Ovary (tissue), 9 donors: ENCODE results near the gene TMEM158. TPM values are rescaled to one million over a fixed set of nuclear protein-coding genes. Genes with fewer than 3 reads are reported as not detected.
A peak's percentile ranks its signal among the peaks of the same experiment; 100 is the strongest.

Source experiments
- DNase-seq, 5 donors: peaks; one replicate each; pipeline ENCODE4 v3.0.0-alpha.2; 2019 to 2020
- H3K27ac ChIP-seq, 2 donors: fragments of 200-600 bp; one replicate each; pipeline versions ENCODE4 v1.5.1 to v1.8.0; 2019 to 2022
- H3K27me3 ChIP-seq: fragments of 200-600 bp; one replicate; pipeline ENCODE4 v1.8.0; 2022
- H3K36me3 ChIP-seq: fragments of 200-600 bp; sonication (generic); one replicate; pipeline ENCODE4 v1.5.1; 2019
- H3K4me1 ChIP-seq: one replicate; pipeline ENCODE4 v1.8.1; 2013; ENCODE audit warnings: mild to moderate bottlenecking, moderate library complexity; ENCODE audit not compliant: insufficient read depth
- H3K4me3 ChIP-seq: fragments of 200-600 bp; sonication (generic); one replicate; pipeline ENCODE4 v1.5.1; 2017
- H3K9me3 ChIP-seq, 2 donors: fragments of 200-600 bp in 1 of 2; sonication (generic) in 1 of 2; one replicate each; pipeline versions ENCODE4 v1.5.1 to v1.8.1; 2013 to 2019; ENCODE audit warnings: mild to moderate bottlenecking in 1 of 2, moderate library complexity in 1 of 2
- CTCF ChIP-seq, 3 donors: fragments of 450-650 bp in 2 of 3; fragments of 200-600 bp in 1 of 3; IDR thresholded peaks; one replicate each; pipeline versions ENCODE4 v1.5.1 to v1.8.0; 2016 to 2022; ENCODE audit warnings: antibody characterized with exemption in 3 of 3, mild to moderate bottlenecking in 1 of 3
- EP300 ChIP-seq: sonication (generic); formaldehyde crosslinking; IDR thresholded peaks from one replicate; pipeline ENCODE4 v1.6.1; 2017; ENCODE audit warnings: antibody characterized with exemption
- POLR2A ChIP-seq: fragments of 450-650 bp; IDR thresholded peaks from one replicate; pipeline ENCODE4 v1.6.1; 2017; ENCODE audit warnings: antibody characterized with exemption, mild to moderate bottlenecking, moderate library complexity
- WGBS, 3 donors: extraction: QIAGEN DNeasy Blood & Tissue Kit in 1 of 3; methylation state at CpG; one replicate each; pipeline versions ENCODE4 v1.1.5 to v1.1.7; 2013 to 2017; 5-methylcytosine and 5-hydroxymethylcytosine counted together
- intact Hi-C, 4 donors: fragments of 100-400 bp; cut with DNase I; formaldehyde crosslinking; loops; one replicate each; pipeline versions ENCODE4 v1.11.0 to v1.15.1; 2022 to 2023
- polyA plus RNA-seq, 2 donors: library from polyadenylated mRNA; stranded (reverse); fragments of 200-250 nt in 1 of 2; fragments of 350-450 nt in 1 of 2; fragmentation: Illumina TruSeq in 1 of 2; extraction: RNeasy Lipid Tissue Mini Kit (QIAGEN cat#74804) in 1 of 2; gene quantifications; one replicate each; pipeline ENCODE4 v1.2.3, GENCODE V29; 2013 to 2014
- total RNA-seq, 7 donors: library from RNA; depleted of rRNA in 2 of 7; stranded (reverse); fragments of >200 nt in 2 of 7; fragmentation: NEBNext Ultra II Directional in 3 of 7; extraction: Animal tissue kit (Norgen Biotek cat#: 25700) in 3 of 7; gene quantifications; one replicate each; pipeline versions ENCODE4 v1.1.0 to v1.2.4, GENCODE V29; 2016 to 2023
- donor health status: DM: no; HTN: no; CAD: no; lungs with moderate emphysema.
- donor health status: DM: no; HTN: no; CAD: no.
- donor health status: Bipolar disorder and iron deficiency.
- donor health status: DM: yes; HTN: yes; CAD: no.
- donor health status: DM: no; HTN: no; CAD: no.
- donor health status: DM: yes; HTN: yes; CAD: no.

TMEM158 gene
- total and polyA plus RNA-seq, 9 donors = 0.98 to 5.7 (median 2.6) TPM; not detected in 1

GRCh38 chr3:45183872-45184262 lies 42.2 kb downstream of the TMEM158 start:
- Histone ChIP-seq H3K4me1 (no peaks in the 10 kb centered on the region), H3K27me3 (no peaks in the 10 kb centered on the region), H3K9me3 (no peaks in the 10 kb centered on the region), H3K27ac (no peak overlapping the region), H3K4me3 (no peak overlapping the region), H3K36me3 (no peaks in the 10 kb centered on the region)
- TF ChIP-seq CTCF (IDR thresholded peaks at IDR 0.05) (no peak), EP300 (no peak), POLR2A (no peak)
- DNase-seq = no peak
- 77 to 87% (median 87%) methylated on average over 7 of the region's 7 CpGs for WGBS, 3 donors
- intact Hi-C loops = no loop called here

GRCh38 chr3:45182915-45183871 lies 42.9 kb downstream of the TMEM158 start:
- DNase-seq = peak in 2 of 5 donors; percentile 16 to 40

GRCh38 chr3:45181496-45181895 lies 44.6 kb downstream of the TMEM158 start:
- Histone ChIP-seq H3K36me3 (no peaks in the 10 kb centered on the region), H3K4me3 (no peak overlapping the region), H3K27ac (no peak overlapping the region), H3K27me3 (no peaks in the 10 kb centered on the region), H3K4me1 (no peaks in the 10 kb centered on the region), H3K9me3 (no peaks in the 10 kb centered on the region)
- no peak for DNase-seq
- 58 to 82% (median 81%) methylated on average over 5 of the region's 5 CpGs for WGBS, 3 donors
- intact Hi-C loops = no loop called here
- no peak for TF ChIP-seq EP300
- no peak for TF ChIP-seq CTCF (IDR thresholded peaks at IDR 0.05)
- no peak for TF ChIP-seq POLR2A

More at GRCh38 chr3:45182915-45183871, 42.9 kb downstream of the TMEM158 start:
- Histone ChIP-seq H3K9me3 (no peaks in the 10 kb centered on the region), H3K36me3 (no peaks in the 10 kb centered on the region), H3K27ac (no peak overlapping the region), H3K27me3 (no peaks in the 10 kb centered on the region), H3K4me3 (no peak overlapping the region), H3K4me1 (no peaks in the 10 kb centered on the region)
- intact Hi-C loops = no loop called here
- WGBS, 3 donors = 11 to 27% (median 18%) methylated on average over 7 of the region's 7 CpGs
- TF ChIP-seq EP300 (no peak), CTCF (IDR thresholded peaks at IDR 0.05) (no peak)

GRCh38 chr3:45180899-45181298 lies 45.2 kb downstream of the TMEM158 start:
- intact Hi-C loops = no loop called here
- Histone ChIP-seq H3K27me3 (no peaks in the 10 kb centered on the region), H3K27ac (no peak overlapping the region), H3K9me3 (no peaks in the 10 kb centered on the region), H3K4me3 (no peak overlapping the region), H3K36me3 (no peaks in the 10 kb centered on the region), H3K4me1 (no peaks in the 10 kb centered on the region)
- no peak for TF ChIP-seq EP300
- no peak for TF ChIP-seq CTCF (IDR thresholded peaks at IDR 0.05)
- no peak for TF ChIP-seq POLR2A
- DNase-seq = no peak
- WGBS, 3 donors = 56 to 77% (median 76%) methylated on average over 7 of the region's 7 CpGs
